Thyroid gland (tissue), 4 donors: ENCODE data around the gene PINK1.

Source experiments
- POLR2A ChIP-seq, 2 donors: fragments of 450-650 bp; IDR thresholded peaks; one replicate each; pipeline ENCODE4 v1.6.1; 2017; ENCODE audit warnings: antibody characterized with exemption in 2 of 2, mild to moderate bottlenecking in 2 of 2, moderate library complexity in 1 of 2
- TF ChIP-seq, protein P1 (sequence below), 6 experiments: fragments of 200-600 bp in 3 of 6; fragments of 450-650 bp in 3 of 6; sonication (generic) in 3 of 6; IDR thresholded peaks; one replicate each; pipeline ENCODE4 v1.5.1; 2016 to 2019; ENCODE audit warnings: antibody characterized with exemption in 6 of 6, mild to moderate bottlenecking in 2 of 6, inconsistent platforms in 1 of 6, moderate library complexity in 1 of 6

GRCh38 chr1:20699558-20699957, 66.3 kb downstream of the PINK1 start:
- TF ChIP-seq, protein P1, sequence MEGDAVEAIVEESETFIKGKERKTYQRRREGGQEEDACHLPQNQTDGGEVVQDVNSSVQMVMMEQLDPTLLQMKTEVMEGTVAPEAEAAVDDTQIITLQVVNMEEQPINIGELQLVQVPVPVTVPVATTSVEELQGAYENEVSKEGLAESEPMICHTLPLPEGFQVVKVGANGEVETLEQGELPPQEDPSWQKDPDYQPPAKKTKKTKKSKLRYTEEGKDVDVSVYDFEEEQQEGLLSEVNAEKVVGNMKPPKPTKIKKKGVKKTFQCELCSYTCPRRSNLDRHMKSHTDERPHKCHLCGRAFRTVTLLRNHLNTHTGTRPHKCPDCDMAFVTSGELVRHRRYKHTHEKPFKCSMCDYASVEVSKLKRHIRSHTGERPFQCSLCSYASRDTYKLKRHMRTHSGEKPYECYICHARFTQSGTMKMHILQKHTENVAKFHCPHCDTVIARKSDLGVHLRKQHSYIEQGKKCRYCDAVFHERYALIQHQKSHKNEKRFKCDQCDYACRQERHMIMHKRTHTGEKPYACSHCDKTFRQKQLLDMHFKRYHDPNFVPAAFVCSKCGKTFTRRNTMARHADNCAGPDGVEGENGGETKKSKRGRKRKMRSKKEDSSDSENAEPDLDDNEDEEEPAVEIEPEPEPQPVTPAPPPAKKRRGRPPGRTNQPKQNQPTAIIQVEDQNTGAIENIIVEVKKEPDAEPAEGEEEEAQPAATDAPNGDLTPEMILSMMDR (IDR thresholded peaks at IDR 0.05), result no peak
- no peak for TF ChIP-seq POLR2A (IDR thresholded peaks at IDR 0.05)
